Prostate gland (tissue), 2 donors: ENCODE results near the gene NTNG1.

ENCODE experiments used
- CTCF ChIP-seq, 4 experiments: fragments of 200-600 bp in 2 of 4; fragments of 450-650 bp in 2 of 4; sonication (generic) in 2 of 4; IDR thresholded peaks; 1 replicate in 3 of 4; 2 replicates in 1 of 4; pipeline ENCODE4 v1.5.1; 2016 to 2019; ENCODE audit warnings: antibody characterized with exemption in 4 of 4, mild to moderate bottlenecking in 2 of 4, moderate library complexity in 2 of 4
- POLR2A ChIP-seq: fragments of 450-650 bp; IDR thresholded peaks from one replicate; pipeline ENCODE4 v1.6.1; 2016; ENCODE audit warnings: antibody characterized with exemption, mild to moderate bottlenecking

- TF ChIP-seq POLR2A (no peak), CTCF (IDR thresholded peaks at IDR 0.05) (no peak)
Observed at GRCh38 chr1:107413951-107414350, 273.1 kb downstream of the NTNG1 start.
